NCI-H2227 treated with DMSO at 0.1 percent for 48 hours (cell line): ENCODE measurements around the gene TMEM184B.

ENCODE experiments used
- DNase-seq: peaks from one replicate; lab custom pipeline; 2025; lab: John Stamatoyannopoulos, UW

The TMEM184B gene

GRCh38 chr22:38276166-38276565 is 3.4 kb upstream of the TMEM184B start:
- DNase-seq, result no peak

- DNase-seq, result no peak
Measured at GRCh38 chr22:38273135-38273826, 471 bp upstream of the TMEM184B start.

- no peak for DNase-seq
Measured at GRCh38 chr22:38271927-38272372, 860 bp downstream of the TMEM184B start.

- DNase-seq, result no peak
Measured at GRCh38 chr22:38271101-38271500, 1.7 kb downstream of the TMEM184B start.

- no peak for DNase-seq
Measured at GRCh38 chr22:38270091-38270992, 2.5 kb downstream of the TMEM184B start.

- DNase-seq, result no peak
Measured at GRCh38 chr22:38269466-38269865, 3.3 kb downstream of the TMEM184B start.

GRCh38 chr22:38267086-38267485 is 5.7 kb downstream of the TMEM184B start:
- DNase-seq, result no peak

GRCh38 chr22:38266120-38266519 is 6.7 kb downstream of the TMEM184B start:
- no peak for DNase-seq

- DNase-seq, result no peak
Measured at GRCh38 chr22:38264322-38264843, 8.4 kb downstream of the TMEM184B start.

GRCh38 chr22:38262051-38262795 is 10.6 kb downstream of the TMEM184B start:
- DNase-seq, result no peak

GRCh38 chr22:38260761-38261681 is 11.8 kb downstream of the TMEM184B start:
- DNase-seq, result no peak

GRCh38 chr22:38259370-38259769 is 13.4 kb downstream of the TMEM184B start:
- no peak for DNase-seq

- DNase-seq, result no peak
Measured at GRCh38 chr22:38258895-38259294, 13.9 kb downstream of the TMEM184B start.

- DNase-seq, result no peak
Measured at GRCh38 chr22:38257650-38258250, 15.1 kb downstream of the TMEM184B start.

- no peak for DNase-seq
Measured at GRCh38 chr22:38257181-38257580, 15.6 kb downstream of the TMEM184B start.

GRCh38 chr22:38255697-38256096 is 17.1 kb downstream of the TMEM184B start:
- no peak for DNase-seq

GRCh38 chr22:38251341-38251692 is 21.5 kb downstream of the TMEM184B start:
- DNase-seq, result no peak

- DNase-seq, result no peak
Measured at GRCh38 chr22:38250643-38251340, 22.0 kb downstream of the TMEM184B start.

GRCh38 chr22:38249803-38250642 is 22.8 kb downstream of the TMEM184B start:
- no peak for DNase-seq
